OCI-LY7 (cell line): ENCODE data around the gene CHST5. TPM values are rescaled to one million over a fixed set of nuclear protein-coding genes. Genes with fewer than 3 reads are reported as not detected.
A peak's percentile ranks its signal among the peaks of the same experiment; 100 is the strongest.

Source experiments
- BruUV-seq: library from RNA; stranded (reverse); fragments of 400-500 nt; replicated peaks from 2 replicates; lab custom pipeline; 2021; lab: Mats Ljungman, UMichigan
- CTCF ChIA-PET: fragments of 300-600 bp; sonication (Branson Sonifier 250); formaldehyde crosslinking; loops from one replicate; lab custom pipeline; 2022; ENCODE audit warnings: antibody characterized with exemption; ENCODE audit not compliant: unreplicated experiment; lab: Charles Lee
- POLR2A ChIA-PET: fragments of 300-600 bp; sonication (Branson Sonifier 250); formaldehyde crosslinking; loops from one replicate; lab custom pipeline; 2022; ENCODE audit warnings: antibody characterized with exemption; lab: Charles Lee
- DNase-seq: peaks from one replicate; pipeline ENCODE4 v3.0.0-alpha.2; 2015; ENCODE audit warnings: low spot score
- H2AFZ ChIP-seq: fragments of 200-600 bp; sonication (generic), shearing (Covaris generic); 2 replicates; pipeline ENCODE4 v1.6.1; 2014; ENCODE audit warnings: mild to moderate bottlenecking, antibody characterized with exemption, low read length, moderate library complexity
- H3K27ac ChIP-seq: fragments of 200-600 bp; sonication (generic); 2 replicates; pipeline ENCODE4 v1.5.1; 2014; ENCODE audit warnings: mixed run types, low read depth, mild to moderate bottlenecking, moderate library complexity, low read length, inconsistent platforms; ENCODE audit not compliant: poor library complexity, severe bottlenecking
- H3K36me3 ChIP-seq: fragments of 200-600 bp; sonication (generic); 2 replicates; pipeline ENCODE4 v1.6.1; 2014; ENCODE audit warnings: mild to moderate bottlenecking, antibody characterized with exemption, low read length, moderate library complexity, mixed read lengths; ENCODE audit not compliant: insufficient read depth
- H3K4me1 ChIP-seq: fragments of 200-600 bp; sonication (generic); 2 replicates; pipeline ENCODE4 v1.5.1; 2014; ENCODE audit warnings: mild to moderate bottlenecking, low read length; ENCODE audit not compliant: insufficient read depth, poor library complexity, severe bottlenecking
- H3K4me2 ChIP-seq: fragments of 200-600 bp; sonication (generic); 2 replicates; pipeline ENCODE4 v1.6.1; 2014; ENCODE audit warnings: mild to moderate bottlenecking, low read length
- H3K4me3 ChIP-seq: fragments of 200-600 bp; sonication (generic); 2 replicates; pipeline ENCODE4 v1.5.1; 2014; ENCODE audit warnings: mild to moderate bottlenecking, low read depth, low read length; ENCODE audit not compliant: poor library complexity, severe bottlenecking
- H3K79me2 ChIP-seq: fragments of 200-600 bp; sonication (generic); 2 replicates; pipeline ENCODE4 v1.6.1; 2016; ENCODE audit warnings: low read depth, mild to moderate bottlenecking, low read length, moderate library complexity, mixed read lengths; ENCODE audit not compliant: insufficient read depth
- H3K9me2 ChIP-seq: fragments of 200-600 bp; sonication (generic); 2 replicates; pipeline ENCODE4 v1.6.1; 2016; ENCODE audit warnings: mild to moderate bottlenecking, low read length, mixed read lengths; ENCODE audit not compliant: insufficient read depth
- H3K9me3 ChIP-seq: fragments of 200-600 bp; sonication (generic); 2 replicates; pipeline ENCODE4 v1.6.1; 2014; ENCODE audit warnings: mild to moderate bottlenecking, mixed run types, low read length, mixed read lengths
- H4K20me1 ChIP-seq: fragments of 200-600 bp; sonication (generic); 2 replicates; pipeline ENCODE4 v1.6.1; 2014; ENCODE audit warnings: mild to moderate bottlenecking, antibody characterized with exemption, low read length, moderate library complexity, mixed read lengths; ENCODE audit not compliant: insufficient read depth
- CTCF ChIP-seq: fragments of 200-600 bp; sonication (generic); conservative IDR thresholded peaks from 2 replicates; pipeline ENCODE4 v1.5.1; 2014; ENCODE audit warnings: mild to moderate bottlenecking, antibody characterized with exemption, low read length, moderate library complexity, mixed read lengths
- EZH2phosphoT487 ChIP-seq: fragments of 200-600 bp; sonication (generic); IDR thresholded peaks from 2 replicates; pipeline ENCODE4 v1.6.1; 2018; ENCODE audit warnings: low read depth, borderline replicate concordance, mild to moderate bottlenecking, mixed run types, antibody characterized with exemption, low read length, moderate library complexity, mixed read lengths
- intact Hi-C: fragments of 100-400 bp; cut with micrococcal nuclease; formaldehyde crosslinking; loops from one replicate; pipeline ENCODE4 v1.10.0; 2022; ENCODE audit not compliant: unreplicated experiment
- total RNA-seq, 2 experiments: library from RNA; depleted of rRNA in 1 of 2; stranded (reverse); fragments of >200 nt in 1 of 2; shearing (Covaris generic) in 1 of 2; gene quantifications; 2 replicates each; pipeline ENCODE4 v1.2.3, GENCODE V29; 2014 to 2022

Gene CHST5
- total RNA-seq, 2 experiments from 2014 or later, result 0.10 to 0.19 TPM

- CTCF ChIA-PET, result no interaction called here
- BruUV-seq, result no TSS peak
- no peaks in the 10 kb centered on the region for H3K9me2 ChIP-seq
- no peak for TF ChIP-seq CTCF
- TF ChIP-seq EZH2phosphoT487, result no peak
- intact Hi-C loops, result loop anchor here (1.0 to 2.0 kb wide), 3 partner anchors 11 to 134 kb away; partner anchors contain the start of genes CFDP1, TMEM170A and TMEM231
- H2AFZ ChIP-seq, result peak overlapping the region; percentile 85; the same call in 1 of the 2 replicates
- peak overlapping the region; percentile 99 for H3K4me2 ChIP-seq
- H3K4me1 ChIP-seq, result peaks cover 59% of the 10 kb centered on the region
- H3K36me3 ChIP-seq, result peaks cover 40% of the 10 kb centered on the region
- H3K27ac ChIP-seq, result peak overlapping the region; percentile 18
- peak overlapping the region; percentile 96 for H3K4me3 ChIP-seq
- H3K79me2 ChIP-seq, result peaks cover 16% of the 10 kb centered on the region
- POLR2A ChIA-PET, result interaction anchor here (1.3 to 5.1 kb wide), 5 partner anchors 9 to 81 kb away, joined by 3 to 35 read pairs (median 15); partner anchors contain the start of genes ADAT1, KARS1, TERF2IP and TMEM231
- DNase-seq, result no peak
- H3K9me3 ChIP-seq, result no peaks in the 10 kb centered on the region
- peaks cover 11% of the 10 kb centered on the region; the same call in 1 of the 2 replicates for H4K20me1 ChIP-seq
Observed at GRCh38 chr16:75566758-75567255, 30.9 kb upstream of the CHST5 start.

GRCh38 chr16:75566040-75566757 is 30.3 kb upstream of the CHST5 start, which contains the start of gene GABARAPL2:
Gene GABARAPL2 (plus strand): TSS chr16:75566379. CDS start chr16:75566487, 108 bp downstream.
- intact Hi-C loops, result loop anchor here (1.0 to 2.0 kb wide), 3 partner anchors 10 to 133 kb away; partner anchors contain the start of genes CFDP1, TMEM170A and TMEM231
- peaks cover 11% of the 10 kb centered on the region; the same call in 1 of the 2 replicates for H4K20me1 ChIP-seq
- peak; percentile 94 for DNase-seq
- H3K4me3 ChIP-seq, result peak within 1 kb of the TSS; percentile 96
- TF ChIP-seq CTCF, result no peak
- no peak for TF ChIP-seq EZH2phosphoT487
- peak within 1 kb of the TSS; percentile 85 for H2AFZ ChIP-seq
- H3K4me1 ChIP-seq, result peaks cover 57% of the 10 kb centered on the region
- H3K36me3 ChIP-seq, result peaks cover 35% of the 10 kb centered on the region
- H3K4me2 ChIP-seq, result peak within 1 kb of the TSS; percentile 99
- no TSS peak for BruUV-seq
- peak within 1 kb of the TSS; percentile 49 for H3K27ac ChIP-seq
- H3K79me2 ChIP-seq, result peaks cover 16% of the 10 kb centered on the region
- CTCF ChIA-PET, result interaction anchor here (0.9 to 1.9 kb wide), 2 partner anchors 10 to 49 kb away, joined by 4 to 8 read pairs; partner anchors contain the start of gene TMEM231
- no peaks in the 10 kb centered on the region for H3K9me2 ChIP-seq
- POLR2A ChIA-PET, result interaction anchor here (0.7 to 5.1 kb wide), 6 partner anchors 8 to 82 kb away, joined by 3 to 35 read pairs (median 10); partner anchors contain the start of genes ADAT1, KARS1, TERF2IP and TMEM231
- H3K9me3 ChIP-seq, result no peaks in the 10 kb centered on the region
